C4-2B (cell line): Measurements from ENCODE around the gene FLAD1.
A peak's percentile ranks its signal among the peaks of the same experiment; 100 is the strongest.

Experiments
- H3K27ac ChIP-seq: fragments of 450-650 bp; 2 replicates; pipeline ENCODE4 v1.5.1; 2017
- CTCF ChIP-seq: fragments of 450-650 bp; conservative IDR thresholded peaks from 2 replicates; pipeline ENCODE4 v1.5.1; 2017; ENCODE audit warnings: mild to moderate bottlenecking
- ZFX ChIP-seq: fragments of 450-650 bp; IDR thresholded peaks from 2 replicates; pipeline ENCODE4 v1.6.1; 2017

Gene FLAD1

DNA sequence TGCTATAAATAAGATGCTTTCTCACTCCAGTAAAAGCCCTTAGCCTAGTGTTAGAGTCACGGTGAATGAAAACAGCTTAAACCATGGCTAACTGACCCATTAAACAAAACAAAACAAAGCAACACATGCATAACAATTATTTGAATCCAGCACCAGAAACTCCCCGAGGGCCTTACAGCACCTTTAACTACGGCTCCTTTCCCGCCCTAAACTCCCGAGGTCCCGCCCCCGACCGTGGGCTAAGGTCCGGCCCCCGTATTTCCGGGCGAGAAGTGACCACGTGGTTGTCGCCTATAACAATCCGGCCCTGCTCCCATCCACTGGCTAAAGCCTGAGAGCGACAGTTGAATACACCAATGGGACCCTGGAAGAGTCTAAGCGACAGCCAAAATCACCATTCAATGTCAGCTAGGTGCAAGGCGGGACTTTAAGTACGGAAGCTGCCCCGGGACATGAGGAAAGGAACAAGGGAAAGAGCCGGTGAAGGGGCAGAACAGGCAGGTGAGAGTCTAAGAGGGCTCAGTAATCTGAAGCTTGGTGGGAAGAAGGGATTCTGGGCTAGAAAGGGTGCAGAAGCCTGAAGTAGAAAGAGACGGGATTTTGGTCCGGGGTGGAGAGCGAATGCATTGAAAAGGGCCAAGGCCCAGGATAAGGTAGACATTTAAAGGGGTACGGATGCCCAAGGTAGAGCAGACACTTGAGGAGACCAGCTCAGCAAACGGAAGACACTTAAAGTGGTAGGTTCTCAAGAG lies at the start of gene FLAD1:
Gene FLAD1, plus strand, starts transcription at position 448 of the 752 bp plus-strand sequence. CDS start 351 bp downstream, outside the sequence.
- peak within 1 kb of the TSS; percentile 82 for H3K27ac ChIP-seq
- TF ChIP-seq CTCF, result no peak
- TF ChIP-seq ZFX, result no peak

GRCh38 chr1:154934358-154934948 lies 48.7 kb upstream of the FLAD1 start:
- TF ChIP-seq ZFX (no peak), CTCF (no peak)
- no peak overlapping the region for H3K27ac ChIP-seq

- H3K27ac ChIP-seq, result peak overlapping the region; percentile 97
- no peak for TF ChIP-seq ZFX
- TF ChIP-seq CTCF, result no peak
These were observed 47.2 kb upstream of the FLAD1 start for GRCh38 chr1:154935749-154936554.

- TF ChIP-seq CTCF (peak; percentile 58), ZFX (no peak)
- peak within 1 kb of the TSS; percentile 97 for H3K27ac ChIP-seq
These were observed 46.5 kb upstream of the FLAD1 start, which contains the start of gene PMVK for GRCh38 chr1:154936555-154937084. PMVK (minus strand) TSS chr1:154936719; CDS start chr1:154936685, 34 bp downstream.

DNA sequence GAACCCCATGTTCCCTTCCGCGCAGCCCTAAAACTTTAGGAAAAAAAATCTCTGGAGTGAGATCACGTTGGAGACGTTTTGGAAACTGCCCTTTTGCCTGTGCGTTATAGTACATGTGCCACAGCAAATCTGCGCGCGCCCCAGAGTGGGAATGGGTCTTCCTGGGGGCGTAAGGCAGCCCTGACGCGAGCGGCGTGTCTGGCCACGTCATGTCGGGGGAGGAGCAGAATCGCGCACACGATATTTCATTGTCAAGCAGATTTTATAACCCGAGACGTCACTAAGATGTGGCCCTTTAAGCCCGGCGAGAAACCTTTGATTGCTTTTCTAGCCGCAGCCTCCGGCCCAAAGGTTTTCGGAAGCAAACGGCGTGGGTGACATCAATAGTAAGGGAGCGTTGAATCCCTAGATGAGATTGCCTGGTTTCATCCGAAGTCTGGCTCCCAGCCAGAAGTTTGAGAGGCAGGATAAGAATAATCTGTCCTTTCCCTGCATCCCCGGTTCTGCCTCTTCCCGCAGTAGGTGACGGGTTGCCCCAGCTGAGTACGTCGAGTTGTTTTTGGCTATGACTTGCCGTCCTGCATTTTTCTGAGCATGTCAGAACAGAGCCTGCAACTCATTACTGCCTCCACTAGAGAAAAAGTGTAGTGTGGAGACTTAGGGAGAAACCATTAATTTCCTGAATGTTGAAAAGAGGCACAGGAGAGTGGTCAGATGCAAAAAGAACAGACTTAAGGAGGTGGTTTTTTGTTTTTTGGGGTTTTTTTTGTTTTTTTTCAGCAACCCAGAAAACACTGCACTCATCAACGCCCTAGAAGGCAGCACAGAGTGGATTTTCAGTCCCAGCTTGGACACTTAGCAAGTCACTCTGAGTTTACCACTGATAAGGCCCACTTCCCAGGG lies 45.8 kb upstream of the FLAD1 start:
- H3K27ac ChIP-seq, result peak overlapping the region; percentile 97
- TF ChIP-seq ZFX, result no peak
- TF ChIP-seq CTCF, result no peak; the same call in 1 of the 2 replicates

- TF ChIP-seq CTCF, result no peak
- peak overlapping the region; percentile 97 for H3K27ac ChIP-seq
These were observed 45.2 kb upstream of the FLAD1 start for GRCh38 chr1:154937988-154938386.
